PC-9 (cell line): ENCODE results near the gene AGAP1.

Experiments used
- EZH2 ChIP-seq: fragments of 200-600 bp; sonication (generic); IDR thresholded peaks from 2 replicates; pipeline ENCODE4 v1.8.0; 2017; ENCODE audit warnings: antibody characterized with exemption, low read depth
- TF ChIP-seq, protein P1 (sequence below): fragments of 200-600 bp; sonication (generic); conservative IDR thresholded peaks from 2 replicates; pipeline ENCODE4 v1.6.1; 2017; ENCODE audit warnings: mixed run types, antibody characterized with exemption, mild to moderate bottlenecking, moderate library complexity

DNA sequence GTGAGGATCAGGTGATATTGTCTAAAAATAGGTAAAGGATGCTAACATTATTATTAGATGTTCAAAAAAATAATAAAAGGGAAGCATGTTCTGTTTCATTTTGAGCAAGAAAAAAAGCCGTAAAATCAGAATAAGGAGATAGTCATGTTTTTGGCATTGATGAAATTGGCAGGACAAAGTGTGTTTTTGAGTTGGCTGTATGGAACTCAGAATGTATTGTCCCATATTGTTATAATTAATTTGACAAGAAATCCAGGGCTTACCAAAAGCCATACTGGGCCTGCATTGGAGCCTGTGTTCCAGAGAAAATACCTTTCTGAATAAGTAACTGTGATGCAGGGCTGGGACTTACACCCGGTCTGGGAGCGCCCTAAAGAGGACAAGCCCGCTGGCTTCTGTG is 232.0 kb downstream of the AGAP1 start:
- TF ChIP-seq, protein P1, sequence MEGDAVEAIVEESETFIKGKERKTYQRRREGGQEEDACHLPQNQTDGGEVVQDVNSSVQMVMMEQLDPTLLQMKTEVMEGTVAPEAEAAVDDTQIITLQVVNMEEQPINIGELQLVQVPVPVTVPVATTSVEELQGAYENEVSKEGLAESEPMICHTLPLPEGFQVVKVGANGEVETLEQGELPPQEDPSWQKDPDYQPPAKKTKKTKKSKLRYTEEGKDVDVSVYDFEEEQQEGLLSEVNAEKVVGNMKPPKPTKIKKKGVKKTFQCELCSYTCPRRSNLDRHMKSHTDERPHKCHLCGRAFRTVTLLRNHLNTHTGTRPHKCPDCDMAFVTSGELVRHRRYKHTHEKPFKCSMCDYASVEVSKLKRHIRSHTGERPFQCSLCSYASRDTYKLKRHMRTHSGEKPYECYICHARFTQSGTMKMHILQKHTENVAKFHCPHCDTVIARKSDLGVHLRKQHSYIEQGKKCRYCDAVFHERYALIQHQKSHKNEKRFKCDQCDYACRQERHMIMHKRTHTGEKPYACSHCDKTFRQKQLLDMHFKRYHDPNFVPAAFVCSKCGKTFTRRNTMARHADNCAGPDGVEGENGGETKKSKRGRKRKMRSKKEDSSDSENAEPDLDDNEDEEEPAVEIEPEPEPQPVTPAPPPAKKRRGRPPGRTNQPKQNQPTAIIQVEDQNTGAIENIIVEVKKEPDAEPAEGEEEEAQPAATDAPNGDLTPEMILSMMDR, result no peak
- TF ChIP-seq EZH2, result no peak
